Neuronal stem cell (in vitro differentiated cells): ENCODE measurements around the gene GSTP1.
"Not testable (repeated sequence)": the region's sequence is repeated elsewhere in the genome, so short reads cannot be mapped to it uniquely, and the experiment has no call there.

Source experiments
- DNase-seq: peaks from one replicate; pipeline ENCODE4 v3.0.0-alpha.2; 2013; ENCODE audit warnings: low spot score
- H2AFZ ChIP-seq: one replicate; pipeline ENCODE4 v1.6.1; 2013; ENCODE audit warnings: mild to moderate bottlenecking, low read length, inconsistent platforms
- H2AK5ac ChIP-seq: 2 replicates; pipeline ENCODE4 v1.6.1; 2013; ENCODE audit warnings: low read depth, mild to moderate bottlenecking, inconsistent platforms, low read length, moderate library complexity, mixed read lengths
- H2BK120ac ChIP-seq: 2 replicates; pipeline ENCODE4 v1.6.1; 2013; ENCODE audit warnings: low read depth, mild to moderate bottlenecking, inconsistent platforms, low read length, moderate library complexity, mixed read lengths
- H2BK12ac ChIP-seq: one replicate; pipeline ENCODE4 v1.6.1; 2013; ENCODE audit warnings: low read length, inconsistent platforms
- H2BK15ac ChIP-seq: 2 replicates; pipeline ENCODE4 v1.6.1; 2013; ENCODE audit warnings: mild to moderate bottlenecking, low read length, inconsistent platforms, mixed read lengths
- H2BK5ac ChIP-seq: one replicate; pipeline ENCODE4 v1.6.1; 2013; ENCODE audit warnings: inconsistent platforms, mild to moderate bottlenecking, low read length, moderate library complexity
- H3K14ac ChIP-seq: one replicate; pipeline ENCODE4 v1.6.1; 2013; ENCODE audit warnings: low read length, inconsistent platforms
- H3K18ac ChIP-seq: 2 replicates; pipeline ENCODE4 v1.6.1; 2013; ENCODE audit warnings: low read length, inconsistent platforms
- H3K23ac ChIP-seq: 2 replicates; pipeline ENCODE4 v1.6.1; 2013; ENCODE audit warnings: low read depth, mild to moderate bottlenecking, mixed read lengths, low read length, inconsistent platforms; ENCODE audit not compliant: poor library complexity
- H3K27ac ChIP-seq: replicated peaks from 3 replicates; pipeline ENCODE4 v1.5.1; 2013; ENCODE audit warnings: low read length, inconsistent platforms
- H3K27me3 ChIP-seq, 3 experiments: 2 replicates each; pipeline ENCODE4 v1.6.1; 2013; ENCODE audit warnings: low read length in 3 of 3, mild to moderate bottlenecking in 2 of 3, inconsistent platforms in 1 of 3, low read depth in 1 of 3, mixed read lengths in 1 of 3, moderate library complexity in 1 of 3; ENCODE audit not compliant: control insufficient read depth in 3 of 3, insufficient read depth in 3 of 3
- H3K36me3 ChIP-seq, 2 donors: replicated peaks in 1 of 2; 2 replicates each; pipeline ENCODE4 v1.6.1; 2013; ENCODE audit warnings: low read length in 2 of 2; ENCODE audit not compliant: control insufficient read depth in 2 of 2, insufficient read depth in 2 of 2
- H3K4ac ChIP-seq: 2 replicates; pipeline ENCODE4 v1.6.1; 2013; ENCODE audit warnings: inconsistent platforms, mild to moderate bottlenecking, low read length, moderate library complexity
- H3K4me1 ChIP-seq, 2 donors: 1 replicate in 1 of 2; 2 replicates in 1 of 2; pipeline ENCODE4 v1.6.1; 2013; ENCODE audit warnings: low read length in 2 of 2, low read depth in 1 of 2; ENCODE audit not compliant: control insufficient read depth in 2 of 2, insufficient read depth in 1 of 2
- H3K4me2 ChIP-seq: one replicate; pipeline ENCODE4 v1.6.1; 2013; ENCODE audit warnings: mild to moderate bottlenecking, low read length, inconsistent platforms; ENCODE audit not compliant: insufficient read depth, poor library complexity, severe bottlenecking
- H3K4me3 ChIP-seq, 2 donors: 2 replicates each; pipeline ENCODE4 v1.5.1; 2013; ENCODE audit warnings: low read length in 2 of 2, mild to moderate bottlenecking in 2 of 2, inconsistent platforms in 1 of 2, moderate library complexity in 1 of 2
- H3K79me1 ChIP-seq: one replicate; pipeline ENCODE4 v1.6.1; 2013; ENCODE audit warnings: low read depth, mild to moderate bottlenecking, inconsistent platforms, low read length, moderate library complexity
- H3K9ac ChIP-seq: one replicate; pipeline ENCODE4 v1.6.1; 2013; ENCODE audit warnings: mild to moderate bottlenecking, low read depth, low read length, inconsistent platforms; ENCODE audit not compliant: poor library complexity
- H3K9me3 ChIP-seq, 2 donors: replicated peaks in 1 of 2; 2 replicates each; pipeline versions ENCODE3 to v1.6.1; 2013; ENCODE audit warnings: low read length in 2 of 2, mild to moderate bottlenecking in 2 of 2, inconsistent platforms in 1 of 2, low read depth in 1 of 2, mixed read lengths in 1 of 2, moderate library complexity in 1 of 2; ENCODE audit not compliant: control insufficient read depth in 2 of 2, insufficient read depth in 1 of 2
- H4K8ac ChIP-seq: one replicate; pipeline ENCODE4 v1.6.1; 2013; ENCODE audit warnings: low read depth, mild to moderate bottlenecking, inconsistent platforms, low read length, moderate library complexity
- H4K91ac ChIP-seq: one replicate; pipeline ENCODE4 v1.6.1; 2013; ENCODE audit warnings: low read length, low read depth, mild to moderate bottlenecking, inconsistent platforms; ENCODE audit not compliant: poor library complexity
- WGBS, 2 donors: extraction: QIAGEN DNeasy Blood & Tissue Kit; methylation state at CpG; one replicate each; pipeline ENCODE4 v1.1.7; 2013; ENCODE audit warnings: missing lambda C conversion rate in 2 of 2, mixed read lengths in 1 of 2; ENCODE audit not compliant: insufficient read length in 2 of 2, insufficient replicate concordance in 1 of 2; ENCODE audit errors: extremely low coverage in 2 of 2; 5-methylcytosine and 5-hydroxymethylcytosine counted together

The GSTP1 gene

DNA sequence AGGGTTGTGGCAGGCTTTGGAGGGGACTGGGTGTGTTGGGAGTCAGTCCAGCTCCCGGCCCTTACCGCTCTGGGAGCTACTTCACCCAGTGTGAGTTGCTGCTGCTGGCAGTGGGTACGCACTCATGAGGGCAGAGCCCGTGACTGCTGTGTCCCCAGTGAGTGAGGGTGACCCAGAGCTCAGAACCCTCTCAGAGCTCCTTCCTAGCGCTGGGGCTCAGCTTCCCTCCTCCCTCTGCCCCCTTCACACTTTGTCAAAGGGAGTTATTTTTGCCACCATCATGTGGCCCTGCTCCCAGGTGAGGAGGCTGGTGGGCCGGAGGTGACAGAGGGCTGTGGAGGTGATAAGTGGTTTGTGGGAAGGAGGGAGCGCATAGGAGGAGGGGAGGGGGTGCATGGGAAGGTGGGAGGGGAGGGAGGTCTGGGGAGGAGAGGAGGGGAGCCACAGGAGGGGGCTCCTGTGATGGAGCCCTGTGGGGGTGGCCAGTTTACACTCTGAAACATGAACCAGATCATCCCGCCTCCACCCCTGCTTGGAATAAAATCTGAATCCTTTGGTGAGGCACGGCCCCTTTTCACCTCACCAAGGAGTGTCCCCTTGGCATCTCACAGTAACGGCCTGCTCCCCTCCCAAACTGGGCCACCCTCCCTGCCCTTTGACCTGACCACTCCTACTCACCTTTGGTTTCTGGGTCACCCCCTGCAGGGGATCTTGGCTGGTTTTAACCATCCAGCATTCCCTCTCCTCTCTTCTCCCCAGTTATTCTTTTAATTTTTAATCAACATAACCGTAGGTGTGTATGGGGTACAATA is 33.0 kb downstream of the GSTP1 start:
- DNase-seq, result no peak
- Histone ChIP-seq H3K4me3 (no peak overlapping the region), H3K14ac (peak overlapping the region; percentile 75), H3K27me3 (peaks cover 0 to 9% (median 0%) of the 10 kb centered on the region in 3 experiments), H4K91ac (no peak overlapping the region), H3K4me1 (peaks cover 9 to 25% of the 10 kb centered on the region in 2 donors), H2AK5ac (peak overlapping the region; percentile 68), H3K27ac (no peak overlapping the region), H3K9me3 (peaks cover 0 to 4% of the 10 kb centered on the region in 2 donors), H4K8ac (peak overlapping the region; percentile 33), H3K18ac (peak overlapping the region; percentile 91), H2BK15ac (peak overlapping the region; percentile 94), H2BK120ac (peak overlapping the region; percentile 24), H3K4ac (no peak overlapping the region), H3K4me2 (peak overlapping the region; percentile 31), H2BK5ac (peak overlapping the region; percentile 10), H2AFZ (no peak overlapping the region), H3K79me1 (peaks cover 2% of the 10 kb centered on the region), H2BK12ac (peak overlapping the region; percentile 84), H3K23ac (peak overlapping the region; percentile 85), H3K36me3 (peaks cover 3 to 13% of the 10 kb centered on the region in 2 donors), H3K9ac (peak overlapping the region; percentile 38)
- WGBS, 2 donors, result no CpG with 5 or more reads among the region's 11 CpGs

DNA sequence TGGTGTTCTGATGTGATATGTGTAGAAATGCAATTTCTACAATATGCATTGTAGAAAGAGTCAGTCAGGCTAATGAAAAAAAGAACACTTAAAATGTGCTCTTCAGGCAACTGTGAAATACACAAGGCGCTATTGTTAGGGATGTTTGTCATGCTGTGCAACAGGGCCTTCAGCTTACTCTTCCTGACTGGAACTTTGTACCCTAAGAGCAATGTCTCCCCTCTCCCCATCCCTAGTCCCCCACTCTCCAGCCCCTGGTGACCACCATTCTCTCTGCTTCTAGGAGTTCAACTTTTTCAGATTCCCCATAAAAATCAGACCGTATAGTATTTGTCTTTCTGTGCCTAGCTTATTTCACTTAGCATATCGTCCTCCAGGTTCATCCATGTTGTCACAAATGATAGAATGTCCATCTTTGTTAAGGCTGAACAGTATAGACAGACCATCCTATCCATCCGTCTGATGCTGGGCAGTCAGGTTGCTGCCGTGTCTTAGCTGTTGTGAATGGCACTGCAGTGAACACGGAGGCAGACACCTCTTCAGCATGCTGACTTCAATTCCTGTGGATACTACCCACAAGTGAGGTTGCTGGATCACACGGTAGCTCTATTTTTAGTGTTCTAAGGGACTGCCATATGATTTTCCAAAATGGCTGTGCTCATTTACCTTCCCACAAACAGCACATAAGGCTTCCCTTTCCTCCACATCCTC is 33.8 kb downstream of the GSTP1 start:
- H4K8ac ChIP-seq, result no peak overlapping the region
- peaks cover 9 to 25% of the 10 kb centered on the region in 2 donors for H3K4me1 ChIP-seq
- no peak overlapping the region for H3K9ac ChIP-seq
- peaks cover 2% of the 10 kb centered on the region for H3K79me1 ChIP-seq
- no peak for DNase-seq
- no peak overlapping the region for H3K23ac ChIP-seq
- no peak overlapping the region for H2AK5ac ChIP-seq
- H3K4ac ChIP-seq, result no peak overlapping the region
- H3K4me2 ChIP-seq, result no peak overlapping the region
- H3K4me3 ChIP-seq, result no peak overlapping the region
- WGBS, 2 donors, result no CpG with 5 or more reads among the region's 7 CpGs
- H3K27me3 ChIP-seq, result peaks cover 0 to 9% (median 0%) of the 10 kb centered on the region in 3 experiments
- no peak overlapping the region for H4K91ac ChIP-seq
- H3K14ac ChIP-seq, result no peak overlapping the region
- H3K36me3 ChIP-seq, result peaks cover 0 to 6% of the 10 kb centered on the region in 2 donors
- H3K27ac ChIP-seq, result no peak overlapping the region
- no peak overlapping the region for H3K18ac ChIP-seq
- no peak overlapping the region for H2AFZ ChIP-seq
- H3K9me3 ChIP-seq, result peaks cover 0 to 4% of the 10 kb centered on the region in 2 donors
- H2BK15ac ChIP-seq, result no peak overlapping the region
- H2BK120ac ChIP-seq, result no peak overlapping the region
- H2BK12ac ChIP-seq, result no peak overlapping the region
- no peak overlapping the region for H2BK5ac ChIP-seq

DNA sequence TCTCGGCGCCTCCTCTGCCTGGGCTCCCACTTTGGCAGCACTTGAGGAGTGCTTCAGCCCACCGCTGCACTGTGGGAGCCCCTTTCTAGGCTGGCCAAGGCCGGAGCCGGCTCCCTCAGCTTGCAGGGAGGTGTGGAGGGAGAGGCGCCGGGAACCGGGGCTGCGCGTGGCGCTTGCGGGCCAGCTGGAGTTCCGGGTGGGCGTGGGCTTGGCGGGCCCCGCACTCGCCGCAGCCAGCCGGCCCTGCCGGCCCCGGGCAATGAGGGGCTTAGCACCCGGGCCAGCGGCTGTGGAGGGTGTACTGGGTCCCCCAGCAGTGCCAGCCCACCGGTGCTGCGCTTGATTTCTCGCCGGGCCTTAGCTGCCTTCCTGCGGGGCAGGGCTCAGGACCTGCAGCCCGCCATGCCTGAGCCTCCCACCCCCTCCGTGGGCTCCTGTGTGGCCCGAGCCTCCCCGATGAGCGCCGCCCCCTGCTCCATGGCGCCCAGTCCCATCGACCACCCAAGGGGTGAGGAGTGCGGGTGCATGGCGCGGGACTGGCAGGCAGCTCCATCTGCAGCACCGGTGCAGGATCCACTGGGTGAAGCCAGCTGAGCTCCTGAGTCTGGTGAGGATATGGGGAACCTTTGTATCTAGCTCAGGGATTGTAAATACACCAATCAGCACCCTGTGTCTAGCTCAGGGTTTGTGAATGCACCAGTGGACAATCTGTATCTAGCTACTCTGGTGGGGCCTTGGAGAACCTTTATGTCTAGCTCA is 35.5 kb downstream of the GSTP1 start:
- not testable (repeated sequence) for H3K23ac ChIP-seq, H2BK5ac ChIP-seq, H3K14ac ChIP-seq, H2BK15ac ChIP-seq, H3K4me2 ChIP-seq, H3K79me1 ChIP-seq, H3K36me3 ChIP-seq, H2AK5ac ChIP-seq, H3K27ac ChIP-seq, H3K9ac ChIP-seq, H3K4me3 ChIP-seq, H4K8ac ChIP-seq, DNase-seq, H3K27me3 ChIP-seq, H3K9me3 ChIP-seq, H3K18ac ChIP-seq, H4K91ac ChIP-seq, H2BK120ac ChIP-seq, H2AFZ ChIP-seq, H3K4ac ChIP-seq
- H3K4me1 ChIP-seq, result peaks cover 9 to 21% of the 10 kb centered on the region in 2 donors
- peak overlapping the region; percentile 58 for H2BK12ac ChIP-seq
- WGBS, 2 donors, result no CpG with 5 or more reads among the region's 40 CpGs
